GM12801 (cell line): ENCODE data around the gene COTL1.

Experiments used
- CTCF ChIP-seq: IDR thresholded peaks from one replicate; pipeline ENCODE4 v1.5.1; 2011; ENCODE audit warnings: control low read depth; ENCODE audit not compliant: insufficient read length; ENCODE audit errors: extremely low read depth

COTL1 gene

DNA sequence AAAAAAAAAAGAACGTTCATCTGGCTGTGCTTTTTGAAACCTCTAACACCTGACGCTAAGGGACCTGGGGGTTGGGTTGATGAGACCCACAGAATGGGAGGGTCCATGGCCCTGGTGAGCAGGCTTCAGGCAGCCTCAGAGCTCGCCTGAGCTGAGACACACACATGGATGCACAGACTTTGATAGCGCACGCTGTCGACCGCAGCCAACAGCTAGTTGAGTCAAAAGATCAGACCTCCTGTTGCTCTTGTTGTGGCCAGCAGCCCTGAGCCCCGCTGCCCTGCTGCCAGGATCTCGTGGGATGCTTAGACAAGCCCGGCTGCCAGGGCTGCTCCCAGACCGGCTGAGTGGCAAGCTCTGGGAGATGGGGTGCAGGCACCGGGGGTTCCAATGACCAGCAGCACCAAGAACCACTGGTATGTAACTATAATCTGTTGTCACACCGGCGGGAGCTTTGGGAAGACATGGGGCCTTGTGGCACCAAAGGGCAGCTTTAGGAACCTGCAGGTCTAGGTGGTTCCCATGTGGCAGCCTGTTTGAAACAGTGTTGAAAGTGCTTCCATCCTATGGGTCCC is 93.4 kb downstream of the COTL1 start:
- no peak for TF ChIP-seq CTCF

- TF ChIP-seq CTCF = no peak
These were observed 96.4 kb downstream of the COTL1 start for GRCh38 chr16:84521497-84521770.

- no peak for TF ChIP-seq CTCF
These were observed 97.0 kb downstream of the COTL1 start for GRCh38 chr16:84520725-84521496.

- TF ChIP-seq CTCF = no peak
These were observed 98.0 kb downstream of the COTL1 start for GRCh38 chr16:84519855-84520254.

DNA sequence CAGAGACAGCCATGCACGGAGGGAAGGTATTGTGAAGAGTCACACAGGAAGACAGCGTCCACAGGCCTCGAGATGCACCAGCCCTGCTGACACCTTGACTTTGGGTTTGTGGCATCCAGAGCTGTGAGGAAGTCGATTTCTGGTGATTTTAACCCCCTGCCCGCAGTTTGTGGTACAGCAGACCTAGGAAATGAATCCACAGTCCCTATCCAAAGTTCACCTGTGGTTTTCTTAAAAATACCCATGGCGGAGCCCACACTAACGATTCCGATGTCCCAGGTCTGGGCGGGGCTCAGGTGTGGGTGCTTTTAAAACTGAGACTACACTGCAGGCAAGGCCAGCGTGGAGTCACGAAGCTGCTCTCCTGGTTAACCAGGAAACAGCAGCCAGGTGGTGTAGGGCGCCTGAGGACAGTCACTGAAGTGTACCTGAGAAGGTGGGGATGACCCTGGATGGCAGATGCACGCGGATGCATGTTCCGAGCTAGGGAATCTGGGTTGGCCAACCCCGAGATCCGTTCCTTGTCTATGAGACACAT is 99.0 kb downstream of the COTL1 start:
- no peak for TF ChIP-seq CTCF

GRCh38 chr16:84517366-84517765 is 100.5 kb downstream of the COTL1 start:
- TF ChIP-seq CTCF = no peak
